Urinary bladder (tissue), 4 donors: ENCODE measurements around the gene ESR1. TPM values are rescaled to one million over a fixed set of nuclear protein-coding genes. Genes with fewer than 3 reads are reported as not detected.

Experiments used
- DNase-seq: peaks from one replicate; pipeline ENCODE4 v3.0.0-alpha.2; 2015; ENCODE audit errors: extremely low spot score
- H3K27ac ChIP-seq: one replicate; pipeline ENCODE4 v1.5.1; 2013; ENCODE audit warnings: low read depth, mild to moderate bottlenecking, moderate library complexity
- H3K36me3 ChIP-seq: one replicate; pipeline ENCODE4 v1.6.1; 2013; ENCODE audit warnings: mild to moderate bottlenecking, moderate library complexity; ENCODE audit not compliant: insufficient read depth
- H3K4me1 ChIP-seq: one replicate; pipeline ENCODE4 v1.6.1; 2013; ENCODE audit warnings: mild to moderate bottlenecking, moderate library complexity; ENCODE audit not compliant: insufficient read depth
- H3K4me3 ChIP-seq: one replicate; pipeline ENCODE4 v1.5.1; 2013; ENCODE audit warnings: low read depth, low read length
- whole genome bisulfite sequencing: extraction: QIAGEN DNeasy Blood & Tissue Kit; methylation state at CpG from one replicate; pipeline ENCODE4 v1.1.7; 2013; 5-methylcytosine and 5-hydroxymethylcytosine counted together
- polyA plus RNA-seq: library from polyadenylated mRNA; stranded (reverse); fragments of 200-250 nt; gene quantifications from one replicate; pipeline ENCODE4 v1.2.3, GENCODE V29; 2013
- total RNA-seq: library from RNA; depleted of rRNA; stranded (reverse); fragments of >200 nt; gene quantifications from one replicate; pipeline ENCODE4 v1.2.3, GENCODE V29; 2014
- donor health status: healthy with polysubstance abuse.
- donor health status: healthy.

ESR1 gene
- total and polyA plus RNA-seq, 2 donors, result 1.8 to 6.9 TPM

DNA sequence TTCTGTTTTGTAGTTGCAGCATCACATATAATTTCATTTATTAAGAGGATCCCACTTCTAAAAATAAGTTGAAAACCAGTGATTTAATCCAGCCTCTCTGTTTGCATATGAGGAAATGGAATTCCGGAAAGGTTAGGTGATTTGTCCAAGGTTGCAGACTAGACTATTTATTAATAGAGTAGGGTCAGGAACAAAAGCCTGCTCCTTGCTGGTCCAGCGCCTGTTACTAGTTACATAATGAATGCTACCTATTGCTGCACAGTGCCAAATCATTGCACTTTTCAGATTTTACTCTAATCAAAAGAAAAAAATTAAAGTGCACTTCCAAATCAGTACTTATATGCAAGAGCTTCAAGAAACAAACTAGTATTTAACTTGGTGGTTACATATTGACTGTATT, 238.6 kb downstream of the ESR1 start:
- no peak for DNase-seq
- H3K36me3 ChIP-seq, result no peaks in the 10 kb centered on the region
- no peak overlapping the region for H3K4me3 ChIP-seq
- no peaks in the 10 kb centered on the region for H3K4me1 ChIP-seq
- WGBS, result 91% methylated on average over 2 of the region's 2 CpGs
- H3K27ac ChIP-seq, result no peak overlapping the region

DNA sequence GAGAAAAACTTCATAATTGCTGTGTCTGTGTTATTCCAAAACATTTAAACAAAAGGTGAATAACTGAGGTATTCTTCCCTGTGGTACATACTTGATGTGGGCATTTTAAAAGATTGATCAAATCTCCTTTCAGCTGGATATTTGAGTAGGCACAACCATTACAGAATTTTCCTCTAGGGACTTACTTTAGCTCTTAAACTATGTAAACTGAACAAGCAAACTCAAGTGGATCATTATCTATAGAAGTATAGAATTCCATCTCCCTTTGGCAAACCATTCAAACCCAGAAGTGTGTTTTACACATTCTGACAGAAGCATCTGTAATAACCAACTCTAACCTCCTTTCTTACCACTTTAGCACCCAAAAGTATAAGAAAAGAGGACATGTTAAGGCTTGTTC, 241.4 kb downstream of the ESR1 start:
- no peaks in the 10 kb centered on the region for H3K4me1 ChIP-seq
- H3K27ac ChIP-seq, result no peak overlapping the region

DNA sequence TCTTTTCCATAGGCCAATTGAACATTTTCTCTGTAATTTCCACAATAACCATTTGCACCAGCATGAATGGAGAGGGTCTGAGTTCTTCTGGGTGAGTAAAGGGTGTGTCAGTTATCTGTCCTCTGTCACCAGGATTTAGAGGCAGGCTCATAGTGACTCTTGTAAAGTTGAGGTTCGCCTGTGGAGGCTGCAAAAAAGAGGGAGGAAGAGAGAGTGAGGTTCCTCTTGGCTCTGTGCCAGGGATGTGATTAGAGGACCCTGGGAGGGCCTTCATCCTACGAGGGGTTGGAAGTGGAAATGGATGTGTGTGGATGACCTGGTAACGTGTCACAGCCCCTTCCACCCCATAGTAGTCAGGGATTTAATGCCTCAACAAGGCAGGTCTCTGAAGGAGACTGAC, 242.0 kb downstream of the ESR1 start:
- H3K4me3 ChIP-seq, result no peak overlapping the region
- no peak for DNase-seq
- H3K4me1 ChIP-seq, result no peaks in the 10 kb centered on the region
- WGBS, result 38% methylated on average over 3 of the region's 3 CpGs
- no peaks in the 10 kb centered on the region for H3K36me3 ChIP-seq
- no peak overlapping the region for H3K27ac ChIP-seq

More for the DNA sequence above, 241.4 kb downstream of the ESR1 start:
- H3K36me3 ChIP-seq, result no peaks in the 10 kb centered on the region
- no peak for DNase-seq
- no peak overlapping the region for H3K4me3 ChIP-seq

DNA sequence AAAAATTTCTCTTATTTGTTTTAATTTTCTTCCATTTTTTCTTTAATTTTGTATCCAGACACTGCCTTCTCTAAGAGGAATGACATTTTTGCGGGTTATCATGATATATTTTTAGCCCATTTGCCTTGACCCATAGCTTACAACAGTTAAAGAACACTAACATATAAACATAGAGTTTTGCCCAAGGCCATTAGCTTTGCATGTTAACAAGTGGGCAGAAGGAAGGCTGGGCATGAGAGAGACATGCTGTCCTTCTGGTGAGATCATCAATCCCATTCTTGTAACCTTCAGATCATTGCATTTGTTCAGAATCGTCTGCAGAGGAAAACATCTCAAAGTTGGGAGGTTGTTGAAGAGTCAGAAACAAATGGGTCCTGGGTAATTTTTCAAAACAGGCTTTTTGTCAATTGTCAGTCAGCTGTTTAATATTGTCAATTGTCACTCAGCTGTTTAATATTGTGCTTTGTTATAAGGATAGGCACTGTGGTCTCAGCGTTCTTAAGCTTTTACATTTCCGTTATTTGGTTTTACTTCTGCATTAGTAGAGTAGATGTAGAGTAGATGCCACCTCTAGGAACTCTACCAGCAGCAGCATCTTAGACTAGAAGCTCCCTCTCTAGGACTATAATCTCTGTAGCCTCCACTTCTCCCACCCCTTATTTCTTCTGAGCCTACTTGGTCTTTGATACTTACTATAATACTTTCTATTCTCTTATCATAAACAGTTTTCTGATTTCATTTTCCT, 243.1 kb downstream of the ESR1 start:
- 87% methylated on average over 4 of the region's 4 CpGs for WGBS

DNA sequence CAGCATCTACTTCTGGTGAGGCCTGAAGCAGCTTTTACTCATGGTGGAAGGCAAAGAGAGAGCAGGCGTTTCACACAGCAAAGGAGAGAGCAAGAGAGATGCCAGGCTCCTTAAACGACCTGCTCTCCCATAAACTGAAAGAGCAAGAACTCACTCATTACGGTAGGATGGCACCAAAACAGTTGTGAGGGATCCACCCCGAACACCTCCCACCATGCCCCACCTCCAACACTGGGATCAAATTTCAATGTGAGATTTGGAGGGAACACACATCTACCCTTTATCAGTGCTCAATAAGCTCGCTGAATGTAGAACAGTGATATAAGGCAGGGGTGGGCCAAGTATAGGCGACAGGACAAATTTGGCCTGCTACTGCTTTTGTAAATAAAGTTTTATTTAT, 244.6 kb downstream of the ESR1 start:
- H3K27ac ChIP-seq, result no peak overlapping the region
- H3K4me1 ChIP-seq, result no peaks in the 10 kb centered on the region
- WGBS, result 61% methylated on average over 6 of the region's 6 CpGs
- DNase-seq, result no peak
- H3K4me3 ChIP-seq, result no peak overlapping the region
- H3K36me3 ChIP-seq, result no peaks in the 10 kb centered on the region

More for the DNA sequence above, 243.1 kb downstream of the ESR1 start:
- Histone ChIP-seq H3K4me3 (no peak overlapping the region), H3K36me3 (no peaks in the 10 kb centered on the region), H3K4me1 (no peaks in the 10 kb centered on the region), H3K27ac (no peak overlapping the region)
- DNase-seq, result no peak

DNA sequence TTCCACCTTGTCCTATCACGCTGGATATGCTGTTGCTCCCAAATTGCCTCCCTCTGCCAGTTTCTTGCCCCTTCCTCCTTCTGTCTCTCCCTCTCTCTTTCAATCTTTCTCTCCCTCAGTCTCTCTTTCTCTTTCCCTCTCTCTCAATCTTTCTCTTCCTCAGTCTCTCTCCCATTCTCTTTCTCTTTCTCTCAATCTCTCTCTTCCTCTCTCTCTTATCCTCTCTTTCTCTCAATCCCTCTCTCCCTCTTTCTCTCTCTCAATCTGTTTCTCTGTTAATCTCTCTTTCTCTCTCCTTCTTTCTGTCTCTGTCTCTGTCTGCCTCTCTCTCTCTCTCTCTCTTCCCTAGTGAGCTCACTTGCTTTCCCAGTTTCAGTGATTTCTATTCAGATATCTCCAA, 245.8 kb downstream of the ESR1 start:
- H3K27ac ChIP-seq, result no peak overlapping the region
- no peak overlapping the region for H3K4me3 ChIP-seq
- H3K4me1 ChIP-seq, result no peaks in the 10 kb centered on the region
- H3K36me3 ChIP-seq, result no peaks in the 10 kb centered on the region
- 87% methylated on average over 1 of the region's 1 CpG for whole genome bisulfite sequencing
- DNase-seq, result no peak

DNA sequence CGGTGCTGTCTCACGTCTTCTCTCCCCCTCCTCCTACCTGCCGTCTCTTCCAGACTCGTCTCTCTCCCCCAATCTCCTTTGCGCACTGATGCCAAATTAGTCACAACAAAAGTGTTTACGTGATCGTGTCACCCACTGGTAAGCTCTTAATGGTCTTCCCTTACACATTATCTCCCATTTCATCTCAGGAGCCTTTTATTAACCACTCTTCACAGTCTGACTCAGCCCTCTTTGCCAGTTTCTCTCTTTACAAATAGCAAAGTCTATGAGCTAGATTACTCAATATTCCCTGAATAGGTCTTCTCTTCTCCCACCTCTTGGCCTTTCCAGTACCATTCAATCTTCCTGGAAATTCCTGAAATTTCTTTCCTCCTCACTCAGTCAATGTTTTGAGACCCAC, 247.0 kb downstream of the ESR1 start:
- H3K4me1 ChIP-seq, result no peaks in the 10 kb centered on the region
- no peak overlapping the region for H3K27ac ChIP-seq
- H3K36me3 ChIP-seq, result no peaks in the 10 kb centered on the region
- 32% methylated on average over 7 of the region's 7 CpGs for WGBS
- DNase-seq, result no peak
- H3K4me3 ChIP-seq, result no peak overlapping the region

DNA sequence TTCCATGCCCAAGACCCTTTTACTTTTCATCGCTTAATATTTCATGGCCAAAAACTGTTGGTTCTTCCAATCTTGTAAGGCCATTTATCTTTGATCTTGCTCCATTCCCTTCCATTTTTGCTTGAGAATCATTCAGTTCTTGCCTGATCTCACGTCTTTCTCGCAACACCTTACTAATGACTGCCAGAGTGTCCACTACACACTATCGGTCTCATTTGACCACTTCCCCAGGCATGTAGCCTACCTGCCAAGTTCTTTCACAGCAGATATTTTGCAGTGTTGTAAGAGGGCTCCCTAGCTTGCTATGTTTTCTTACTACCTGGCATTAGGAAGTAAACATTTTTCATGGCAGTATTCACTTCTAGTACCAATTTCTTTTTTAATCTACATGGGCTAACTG, 248.0 kb downstream of the ESR1 start:
- DNase-seq, result no peak
- 97% methylated on average over 4 of the region's 4 CpGs for WGBS
- no peaks in the 10 kb centered on the region for H3K4me1 ChIP-seq
- no peak overlapping the region for H3K4me3 ChIP-seq
- no peak overlapping the region for H3K27ac ChIP-seq
- no peaks in the 10 kb centered on the region for H3K36me3 ChIP-seq

DNA sequence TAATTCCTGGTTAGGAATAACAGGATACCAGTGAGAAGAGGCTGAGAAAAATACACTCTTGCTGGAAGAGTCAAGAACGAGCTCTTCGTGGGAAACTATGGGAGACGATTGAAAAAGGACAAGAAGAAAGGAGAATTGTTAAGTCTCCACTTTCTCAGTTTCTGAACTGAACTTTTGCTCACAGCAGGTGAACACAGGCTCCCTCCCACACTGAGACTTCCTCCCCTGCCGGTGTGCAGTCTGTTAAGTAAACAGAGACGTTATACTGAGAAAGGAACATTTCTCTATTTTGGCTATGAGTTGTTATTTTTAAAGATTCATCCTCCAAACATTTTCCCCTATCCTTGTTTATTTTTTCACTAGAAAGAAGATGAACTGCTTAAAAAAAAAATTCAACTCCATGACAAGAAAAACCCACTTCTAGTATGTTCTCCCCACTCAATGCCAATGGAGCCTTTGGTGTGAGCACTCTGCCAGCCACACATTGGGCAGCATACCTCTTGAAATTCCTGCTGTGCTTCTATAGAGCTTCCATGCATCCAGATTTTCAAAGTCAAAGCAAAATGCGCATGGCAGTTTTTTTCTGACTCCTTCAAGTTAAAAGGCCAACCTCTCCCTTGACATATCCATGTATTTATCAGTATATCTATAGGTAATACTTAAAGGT, 250.5 kb downstream of the ESR1 start:
- WGBS, result 60% methylated on average over 6 of the region's 6 CpGs
- no peak for DNase-seq
- H3K27ac ChIP-seq, result no peak overlapping the region
- no peaks in the 10 kb centered on the region for H3K36me3 ChIP-seq
- no peak overlapping the region for H3K4me3 ChIP-seq
- H3K4me1 ChIP-seq, result no peaks in the 10 kb centered on the region

DNA sequence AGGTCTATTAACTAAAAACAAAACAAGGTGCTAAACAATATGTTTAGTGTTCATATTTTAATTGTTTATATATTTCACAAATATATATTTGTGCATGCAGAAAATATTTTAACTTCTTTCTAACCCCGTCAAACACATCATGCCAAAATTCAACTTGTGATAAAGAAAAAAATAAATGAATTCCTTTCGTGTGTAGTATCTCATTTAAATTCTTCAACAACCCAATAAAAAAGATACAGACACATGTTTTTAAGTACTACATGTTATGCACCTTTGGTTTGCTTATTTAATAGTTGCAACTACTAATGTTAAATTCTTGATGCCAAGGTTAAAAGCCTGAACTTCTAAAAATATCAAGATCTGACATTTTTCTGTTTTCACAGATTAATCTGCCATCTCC, 252.4 kb downstream of the ESR1 start:
- Histone ChIP-seq H3K27ac (no peak overlapping the region), H3K4me1 (no peaks in the 10 kb centered on the region), H3K4me3 (no peak overlapping the region), H3K36me3 (no peaks in the 10 kb centered on the region)
- 83% methylated on average over 2 of the region's 2 CpGs for WGBS
- no peak for DNase-seq

DNA sequence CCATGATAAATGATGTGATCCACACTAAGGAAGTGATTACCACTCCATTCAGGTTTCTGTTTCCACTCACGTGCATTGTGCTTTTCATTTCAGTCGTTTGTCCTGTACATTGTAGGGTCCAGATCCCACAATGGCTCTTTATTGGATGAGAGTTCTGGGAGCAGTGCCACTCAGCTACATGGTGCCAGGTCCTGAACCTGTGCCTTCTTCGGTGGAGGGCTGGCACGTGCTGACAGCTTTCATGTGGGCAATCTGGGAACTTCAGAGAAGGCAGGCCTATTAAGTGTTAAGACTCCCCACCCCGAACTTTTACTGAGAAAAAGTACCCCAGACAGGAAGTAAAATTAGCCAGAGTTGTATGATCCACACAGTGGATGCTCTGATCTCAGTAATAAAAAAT, 255.0 kb downstream of the ESR1 start:
- no peak for DNase-seq
- no peaks in the 10 kb centered on the region for H3K4me1 ChIP-seq
- no peak overlapping the region for H3K27ac ChIP-seq
- H3K36me3 ChIP-seq, result no peaks in the 10 kb centered on the region
- WGBS, result 45% methylated on average over 5 of the region's 5 CpGs
- no peak overlapping the region for H3K4me3 ChIP-seq

DNA sequence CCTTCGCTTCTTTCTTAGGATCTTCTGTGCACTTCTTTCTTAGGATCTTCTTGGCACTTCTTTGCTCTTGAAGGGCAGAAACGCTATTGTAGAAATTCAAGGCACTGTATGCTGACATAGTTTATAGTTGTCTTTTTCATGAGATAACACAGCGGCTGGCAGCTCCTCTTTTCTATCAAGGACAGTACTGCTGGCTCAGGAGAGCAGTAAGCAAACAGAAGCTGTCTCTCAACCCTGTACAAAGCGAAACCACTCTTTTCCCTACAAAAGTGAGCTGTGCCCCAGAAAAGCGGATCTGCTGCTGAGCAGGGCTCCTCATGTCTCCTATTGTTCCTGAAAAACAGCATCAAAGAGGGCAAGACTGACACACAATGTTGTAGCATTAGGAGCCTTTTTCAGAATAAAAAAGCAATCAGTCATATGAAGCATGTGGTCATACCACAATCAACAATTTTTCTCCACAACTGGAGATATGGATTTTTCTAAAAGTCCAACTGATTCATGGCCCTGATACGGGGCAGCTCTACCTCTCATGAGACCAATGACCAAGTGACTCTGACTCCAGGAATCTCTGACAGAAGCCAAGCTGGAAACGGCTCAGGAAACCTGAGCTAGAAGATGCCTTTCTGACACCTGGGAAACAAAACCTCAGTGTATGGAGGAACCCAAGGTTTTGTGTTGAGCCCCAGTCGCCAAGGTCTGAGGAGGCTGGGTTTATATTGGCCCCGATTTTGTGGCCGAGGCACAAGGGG, 255.9 kb downstream of the ESR1 start:
- Histone ChIP-seq H3K4me1 (no peaks in the 10 kb centered on the region), H3K27ac (no peak overlapping the region), H3K4me3 (no peak overlapping the region), H3K36me3 (no peaks in the 10 kb centered on the region)
- WGBS, result 67% methylated on average over 10 of the region's 10 CpGs
- no peak for DNase-seq

DNA sequence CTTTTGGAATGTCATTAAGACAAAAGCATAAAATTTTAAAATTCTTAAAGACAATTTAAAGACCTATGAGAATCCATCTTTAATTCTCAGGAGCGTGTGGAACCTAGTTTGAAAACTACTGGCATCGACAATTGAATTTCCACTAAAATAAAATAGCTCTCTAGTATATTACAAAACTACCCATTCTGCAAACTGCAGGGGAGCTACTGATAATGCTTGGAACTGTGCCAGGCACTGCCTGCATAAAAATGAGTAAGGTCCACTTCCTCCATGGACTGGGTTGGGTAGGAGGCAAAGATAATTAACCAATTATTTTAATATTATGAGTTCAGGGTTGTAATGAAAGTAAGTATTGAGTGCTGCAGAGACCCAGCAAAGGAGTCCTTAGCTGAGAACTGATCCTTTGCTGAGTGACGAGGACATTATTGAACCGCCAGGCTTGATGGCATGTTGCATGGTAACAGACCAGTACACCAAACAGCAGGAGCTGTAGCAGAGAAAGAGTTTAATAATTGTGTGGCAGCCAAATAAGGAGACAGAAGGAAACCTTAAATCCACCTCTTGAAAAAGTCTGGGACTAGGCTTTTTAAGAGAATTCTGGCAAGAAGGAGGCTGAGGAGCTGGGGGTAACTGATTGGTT, 261.3 kb downstream of the ESR1 start:
- Histone ChIP-seq H3K27ac (no peak overlapping the region), H3K4me3 (no peak overlapping the region), H3K36me3 (no peaks in the 10 kb centered on the region), H3K4me1 (no peaks in the 10 kb centered on the region)
- no peak for DNase-seq
- WGBS, result 78% methylated on average over 4 of the region's 4 CpGs
